HG03095 (cell line): ENCODE results near the gene ATG4C.
"Not testable (repeated sequence)": the region's sequence is repeated elsewhere in the genome, so short reads cannot be mapped to it uniquely, and the experiment has no call there.

Source experiments
- ATAC-seq: cut with Tn5 transposase; IDR thresholded peaks from one replicate; pipeline ENCODE4 v1.9.1; 2021; ENCODE audit warnings: moderate library complexity; ENCODE audit not compliant: unreplicated experiment

ATG4C gene

GRCh38 chr1:62783736-62784508 is at the start of gene ATG4C:
TSS of gene ATG4C (plus strand) at chr1:62784132. CDS start at chr1:62803787, 19,655 bp downstream.
- ATAC-seq, result peak; percentile 95

- no peak for ATAC-seq
These were observed 48.3 kb upstream of the ATG4C start for GRCh38 chr1:62735491-62736171.

- not testable (repeated sequence) for ATAC-seq
These were observed 43.2 kb upstream of the ATG4C start for GRCh38 chr1:62740701-62741100.

GRCh38 chr1:62744611-62745577 is 39.0 kb upstream of the ATG4C start:
- no peak for ATAC-seq

- ATAC-seq, result no peak
These were observed 37.7 kb upstream of the ATG4C start for GRCh38 chr1:62746086-62746808.

GRCh38 chr1:62746809-62747138 is 37.2 kb upstream of the ATG4C start:
- no peak for ATAC-seq

GRCh38 chr1:62753031-62753965 is 30.6 kb upstream of the ATG4C start:
- ATAC-seq, result no peak

GRCh38 chr1:62754938-62755337 is 29.0 kb upstream of the ATG4C start:
- not testable (repeated sequence) for ATAC-seq

- not testable (repeated sequence) for ATAC-seq
These were observed 27.6 kb upstream of the ATG4C start for GRCh38 chr1:62756255-62756884.

- ATAC-seq, result not testable (repeated sequence)
These were observed 24.6 kb upstream of the ATG4C start for GRCh38 chr1:62759232-62759875.

- not testable (repeated sequence) for ATAC-seq
These were observed 23.7 kb upstream of the ATG4C start for GRCh38 chr1:62760021-62760782.

GRCh38 chr1:62761223-62761870 is 22.6 kb upstream of the ATG4C start:
- not testable (repeated sequence) for ATAC-seq

GRCh38 chr1:62762027-62762426 is 21.9 kb upstream of the ATG4C start:
- not testable (repeated sequence) for ATAC-seq

- ATAC-seq, result no peak
These were observed 18.0 kb upstream of the ATG4C start for GRCh38 chr1:62765981-62766380.

- ATAC-seq, result not testable (repeated sequence)
These were observed 15.4 kb upstream of the ATG4C start for GRCh38 chr1:62768551-62768950.

- no peak for ATAC-seq
These were observed 11.2 kb upstream of the ATG4C start for GRCh38 chr1:62772607-62773295.

GRCh38 chr1:62774006-62774405 is 9.9 kb upstream of the ATG4C start:
- no peak for ATAC-seq
